Measurements from ENCODE around the gene ASB3.

DNA sequence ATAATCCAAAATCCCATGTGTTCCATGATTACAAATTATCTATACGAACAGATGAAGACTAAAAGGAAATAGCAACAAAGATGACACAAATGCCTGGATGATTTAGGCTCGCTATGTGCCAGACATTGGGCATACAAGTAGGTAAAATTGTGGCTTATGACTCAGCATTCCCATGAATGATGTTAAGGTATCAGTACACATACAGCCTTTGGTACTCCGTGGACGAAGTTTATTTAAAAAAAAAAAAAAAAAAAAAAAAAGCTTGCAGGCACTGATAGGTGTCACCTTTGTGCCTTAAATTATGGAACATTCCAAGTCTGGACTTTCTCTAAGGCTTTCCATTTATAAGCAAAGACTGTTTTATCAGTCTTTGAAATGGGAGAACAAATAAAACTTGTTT is 16.5 kb downstream of the ASB3 start:
- TF ChIP-seq, protein P1, sequence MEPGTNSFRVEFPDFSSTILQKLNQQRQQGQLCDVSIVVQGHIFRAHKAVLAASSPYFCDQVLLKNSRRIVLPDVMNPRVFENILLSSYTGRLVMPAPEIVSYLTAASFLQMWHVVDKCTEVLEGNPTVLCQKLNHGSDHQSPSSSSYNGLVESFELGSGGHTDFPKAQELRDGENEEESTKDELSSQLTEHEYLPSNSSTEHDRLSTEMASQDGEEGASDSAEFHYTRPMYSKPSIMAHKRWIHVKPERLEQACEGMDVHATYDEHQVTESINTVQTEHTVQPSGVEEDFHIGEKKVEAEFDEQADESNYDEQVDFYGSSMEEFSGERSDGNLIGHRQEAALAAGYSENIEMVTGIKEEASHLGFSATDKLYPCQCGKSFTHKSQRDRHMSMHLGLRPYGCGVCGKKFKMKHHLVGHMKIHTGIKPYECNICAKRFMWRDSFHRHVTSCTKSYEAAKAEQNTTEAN (CRISPR knock-in tag; IDR thresholded peaks at IDR 0.05) = no peak
- TF ChIP-seq ZNF780A (CRISPR knock-in tag; IDR thresholded peaks at IDR 0.05) (no peak), FOXK2 (conservative IDR thresholded peaks at IDR 0.05 in 1 of 2, IDR thresholded peaks at IDR 0.05 in 1 of 2; ENCODE audit: low read depth in 2 of 2) (no peak)
